ENCODE measurements around the gene FRMD3.

DNA sequence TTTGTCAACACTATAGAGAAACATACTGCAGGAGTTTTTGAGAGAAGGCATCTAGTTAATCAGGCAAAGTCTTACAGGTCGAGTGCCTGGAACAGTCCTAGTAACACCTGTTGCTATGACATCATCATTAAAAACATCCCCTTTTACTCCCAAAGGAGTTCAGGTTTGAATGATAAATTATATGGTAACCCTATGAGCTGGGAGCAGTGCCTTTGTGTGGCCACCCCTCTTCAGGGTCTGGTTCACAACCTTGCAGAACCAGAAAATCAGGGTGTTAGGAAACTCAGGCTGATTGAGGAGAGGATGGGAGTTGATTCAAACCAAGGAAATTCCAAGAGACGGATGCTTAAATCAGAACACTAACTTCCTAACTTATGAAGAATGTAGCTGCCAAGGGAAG lies 296.1 kb downstream of the FRMD3 start:
- TF ChIP-seq, protein P1, sequence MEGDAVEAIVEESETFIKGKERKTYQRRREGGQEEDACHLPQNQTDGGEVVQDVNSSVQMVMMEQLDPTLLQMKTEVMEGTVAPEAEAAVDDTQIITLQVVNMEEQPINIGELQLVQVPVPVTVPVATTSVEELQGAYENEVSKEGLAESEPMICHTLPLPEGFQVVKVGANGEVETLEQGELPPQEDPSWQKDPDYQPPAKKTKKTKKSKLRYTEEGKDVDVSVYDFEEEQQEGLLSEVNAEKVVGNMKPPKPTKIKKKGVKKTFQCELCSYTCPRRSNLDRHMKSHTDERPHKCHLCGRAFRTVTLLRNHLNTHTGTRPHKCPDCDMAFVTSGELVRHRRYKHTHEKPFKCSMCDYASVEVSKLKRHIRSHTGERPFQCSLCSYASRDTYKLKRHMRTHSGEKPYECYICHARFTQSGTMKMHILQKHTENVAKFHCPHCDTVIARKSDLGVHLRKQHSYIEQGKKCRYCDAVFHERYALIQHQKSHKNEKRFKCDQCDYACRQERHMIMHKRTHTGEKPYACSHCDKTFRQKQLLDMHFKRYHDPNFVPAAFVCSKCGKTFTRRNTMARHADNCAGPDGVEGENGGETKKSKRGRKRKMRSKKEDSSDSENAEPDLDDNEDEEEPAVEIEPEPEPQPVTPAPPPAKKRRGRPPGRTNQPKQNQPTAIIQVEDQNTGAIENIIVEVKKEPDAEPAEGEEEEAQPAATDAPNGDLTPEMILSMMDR (IDR thresholded peaks at IDR 0.05 in 8 of 11, conservative IDR thresholded peaks at IDR 0.05 in 3 of 11) = no peak
- TF ChIP-seq POLR2A (IDR thresholded peaks at IDR 0.05) = no peak
- TF ChIP-seq POLR2AphosphoS5 (IDR thresholded peaks at IDR 0.05) = no peak
